Neural cell (in vitro differentiated cells): ENCODE results near the gene RYR2. TPM values are rescaled to one million over a fixed set of nuclear protein-coding genes. Genes with fewer than 3 reads are reported as not detected.

Experiments
- H2AFZ ChIP-seq: fragments of 200-600, 300-800 bp; sonication (generic), shearing (Covaris generic); 2 replicates; pipeline ENCODE4 v1.6.0; 2014; ENCODE audit warnings: low read depth, mild to moderate bottlenecking, antibody characterized with exemption, low read length, moderate library complexity
- H3F3A ChIP-seq: fragments of 200-600 bp; shearing (Covaris generic); 2 replicates; pipeline ENCODE4 v1.6.1; 2016; ENCODE audit warnings: mild to moderate bottlenecking, moderate library complexity, mixed read lengths, antibody characterized with exemption, low read length; ENCODE audit not compliant: insufficient read depth, poor library complexity, severe bottlenecking
- H3K27ac ChIP-seq: fragments of 200-600, 300-800 bp; sonication (generic), shearing (Covaris generic); 2 replicates; pipeline ENCODE4 v1.5.1; 2014; ENCODE audit warnings: mild to moderate bottlenecking, low read length, moderate library complexity
- H3K27me3 ChIP-seq: fragments of 300-800, 200-600 bp; sonication (generic), shearing (Covaris generic); 2 replicates; pipeline ENCODE4 v1.6.0; 2014; ENCODE audit warnings: mild to moderate bottlenecking, low read depth, low read length, moderate library complexity; ENCODE audit not compliant: insufficient read depth
- H3K36me3 ChIP-seq: fragments of 300-800, 200-600 bp; sonication (generic), shearing (Covaris generic); 2 replicates; pipeline ENCODE4 v1.5.1; 2014; ENCODE audit warnings: mild to moderate bottlenecking, antibody characterized with exemption, low read length, moderate library complexity; ENCODE audit not compliant: insufficient read depth
- H3K4me2 ChIP-seq: fragments of 300-800, 200-600 bp; sonication (generic), shearing (Covaris generic); 2 replicates; pipeline ENCODE4 v1.6.0; 2014; ENCODE audit warnings: mild to moderate bottlenecking, low read length
- H3K4me3 ChIP-seq: fragments of 300-800, 200-600 bp; sonication (generic), shearing (Covaris generic); 2 replicates; pipeline ENCODE4 v1.5.1; 2014; ENCODE audit warnings: mild to moderate bottlenecking, low read length, moderate library complexity
- H3K79me2 ChIP-seq: fragments of 200-600 bp; shearing (Covaris generic); replicated peaks from 2 replicates; pipeline ENCODE4 v1.6.0; 2014; ENCODE audit warnings: mild to moderate bottlenecking, low read length, moderate library complexity; ENCODE audit not compliant: insufficient read depth
- H3K9ac ChIP-seq: fragments of 300-800, 200-600 bp; sonication (generic), shearing (Covaris generic); 2 replicates; pipeline ENCODE4 v1.6.1; 2016; ENCODE audit warnings: mild to moderate bottlenecking, low read length, mixed read lengths
- H3K9me2 ChIP-seq: fragments of 200-600 bp; shearing (Covaris generic); 2 replicates; pipeline ENCODE4 v1.6.1; 2016; ENCODE audit warnings: mild to moderate bottlenecking, low read length, mixed read lengths; ENCODE audit not compliant: insufficient read depth
- H3K9me3 ChIP-seq: fragments of 200-600, 300-800 bp; sonication (generic), shearing (Covaris generic); 2 replicates; pipeline ENCODE4 v1.6.1; 2016; ENCODE audit warnings: mild to moderate bottlenecking, mixed run types, low read length, moderate library complexity, mixed read lengths
- H4K20me1 ChIP-seq: fragments of 200-600 bp; shearing (Covaris generic); 2 replicates; pipeline ENCODE4 v1.6.1; 2016; ENCODE audit warnings: mild to moderate bottlenecking, mixed run types; ENCODE audit not compliant: insufficient read depth
- EP300 ChIP-seq: fragments of 450-650 bp; conservative IDR thresholded peaks from 2 replicates; pipeline ENCODE4 v1.6.1; 2014; ENCODE audit warnings: antibody characterized with exemption, mild to moderate bottlenecking, moderate library complexity; ENCODE audit not compliant: poor library complexity, severe bottlenecking
- EZH2 ChIP-seq: fragments of 200-600, 300-800 bp; shearing (Covaris generic), sonication (generic); IDR thresholded peaks from 2 replicates; pipeline ENCODE4 v1.6.1; 2014; ENCODE audit warnings: antibody characterized with exemption, low read length, borderline replicate concordance, mild to moderate bottlenecking; ENCODE audit not compliant: insufficient read depth, poor library complexity, severe bottlenecking
- MXI1 ChIP-seq: fragments of 450-650 bp; conservative IDR thresholded peaks from 2 replicates; pipeline ENCODE4 v1.6.1; 2014; ENCODE audit warnings: antibody characterized with exemption, mild to moderate bottlenecking; ENCODE audit not compliant: poor library complexity, severe bottlenecking
- POLR2AphosphoS5 ChIP-seq: IDR thresholded peaks from 2 replicates; pipeline ENCODE4 v1.6.1; 2012
- RAD21 ChIP-seq: fragments of 450-650 bp; conservative IDR thresholded peaks from 2 replicates; pipeline ENCODE4 v1.6.1; 2014; ENCODE audit warnings: antibody characterized with exemption, mild to moderate bottlenecking, moderate library complexity
- SMC3 ChIP-seq: fragments of 450-650 bp; conservative IDR thresholded peaks from 2 replicates; pipeline ENCODE4 v1.6.1; 2014; ENCODE audit warnings: antibody characterized with exemption, mild to moderate bottlenecking, moderate library complexity; ENCODE audit not compliant: poor library complexity
- TAF1 ChIP-seq: IDR thresholded peaks from 2 replicates; pipeline ENCODE4 v1.6.1; 2012; ENCODE audit warnings: low read depth
- polyA plus RNA-seq: library from polyadenylated mRNA; depleted of rRNA; stranded (reverse); fragments of >200 nt; gene quantifications from 2 replicates; pipeline ENCODE4 v1.2.3, GENCODE V29; 2014
- TF ChIP-seq, protein P1 (sequence below): IDR thresholded peaks from 2 replicates; pipeline ENCODE4 v1.6.1; 2012; ENCODE audit warnings: borderline replicate concordance
- TF ChIP-seq, protein P2 (sequence below): fragments of 450-650 bp; IDR thresholded peaks from 2 replicates; pipeline ENCODE4 v1.5.1; 2014; ENCODE audit warnings: antibody characterized with exemption, mild to moderate bottlenecking, moderate library complexity; ENCODE audit not compliant: poor library complexity, severe bottlenecking

RYR2 gene
- polyA plus RNA-seq, 1 donor from 2014 or later: 3.8 TPM

DNA sequence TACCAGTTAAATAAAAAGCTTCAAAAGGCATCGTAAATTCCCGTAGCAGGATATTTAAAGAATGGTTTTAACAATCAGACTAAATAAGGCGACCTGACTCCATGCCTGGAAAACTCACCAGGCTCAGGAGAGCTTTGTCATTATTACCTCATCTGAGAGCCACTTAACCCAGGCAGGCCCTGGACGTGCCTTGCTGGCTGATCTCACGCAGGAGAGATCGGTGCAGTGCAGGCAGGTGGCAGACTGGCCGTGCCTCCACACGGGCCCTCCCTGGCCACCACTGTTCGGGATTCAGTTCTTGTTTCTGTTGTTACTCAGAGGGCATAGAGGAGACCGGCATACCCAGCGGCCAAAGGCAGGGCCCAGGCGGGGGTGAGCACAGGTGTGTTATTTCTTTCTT is 44.1 kb upstream of the RYR2 start:
- TF ChIP-seq EZH2: no peak
- Histone ChIP-seq H2AFZ (no peak overlapping the region), H3K79me2 (no peaks in the 10 kb centered on the region), H3K9ac (no peak overlapping the region), H3K36me3 (no peaks in the 10 kb centered on the region), H3K27me3 (no peaks in the 10 kb centered on the region), H3K27ac (no peak overlapping the region), H3K9me3 (no peaks in the 10 kb centered on the region), H3K4me2 (no peak overlapping the region), H3F3A (no peaks in the 10 kb centered on the region), H3K9me2 (no peaks in the 10 kb centered on the region), H3K4me3 (no peak overlapping the region), H4K20me1 (no peaks in the 10 kb centered on the region)

DNA sequence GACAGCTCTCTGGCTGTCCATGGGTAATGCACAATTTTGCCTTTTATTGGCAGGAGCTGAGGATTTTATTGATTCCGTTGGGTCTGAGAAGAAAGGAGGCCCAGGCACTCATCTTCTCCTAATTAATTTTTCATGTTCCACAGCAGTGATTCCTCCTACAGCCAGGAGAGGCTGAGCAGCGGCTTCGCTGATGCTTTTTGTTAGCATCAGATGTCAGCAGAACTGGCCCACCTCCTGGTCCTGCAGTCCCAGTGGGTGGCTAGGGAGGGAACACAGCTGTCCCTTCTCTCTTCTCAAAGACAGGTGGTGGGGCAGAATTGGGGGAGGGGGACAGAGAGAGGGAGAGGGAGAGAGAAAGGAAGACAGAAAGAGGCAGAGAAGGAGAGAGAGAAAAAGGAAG is 43.4 kb upstream of the RYR2 start:
- Histone ChIP-seq H3K27me3 (no peaks in the 10 kb centered on the region), H3K36me3 (no peaks in the 10 kb centered on the region), H3K9ac (no peak overlapping the region), H3K4me2 (no peak overlapping the region), H4K20me1 (no peaks in the 10 kb centered on the region), H3K4me3 (no peak overlapping the region), H3K9me2 (no peaks in the 10 kb centered on the region), H2AFZ (no peak overlapping the region), H3K79me2 (no peaks in the 10 kb centered on the region), H3F3A (no peaks in the 10 kb centered on the region), H3K9me3 (no peaks in the 10 kb centered on the region), H3K27ac (no peak overlapping the region)
- TF ChIP-seq MXI1 (no peak), EP300 (no peak), EZH2 (no peak), SMC3 (no peak), POLR2AphosphoS5 (no peak), TAF1 (no peak), RAD21 (no peak)
- TF ChIP-seq, protein P1, sequence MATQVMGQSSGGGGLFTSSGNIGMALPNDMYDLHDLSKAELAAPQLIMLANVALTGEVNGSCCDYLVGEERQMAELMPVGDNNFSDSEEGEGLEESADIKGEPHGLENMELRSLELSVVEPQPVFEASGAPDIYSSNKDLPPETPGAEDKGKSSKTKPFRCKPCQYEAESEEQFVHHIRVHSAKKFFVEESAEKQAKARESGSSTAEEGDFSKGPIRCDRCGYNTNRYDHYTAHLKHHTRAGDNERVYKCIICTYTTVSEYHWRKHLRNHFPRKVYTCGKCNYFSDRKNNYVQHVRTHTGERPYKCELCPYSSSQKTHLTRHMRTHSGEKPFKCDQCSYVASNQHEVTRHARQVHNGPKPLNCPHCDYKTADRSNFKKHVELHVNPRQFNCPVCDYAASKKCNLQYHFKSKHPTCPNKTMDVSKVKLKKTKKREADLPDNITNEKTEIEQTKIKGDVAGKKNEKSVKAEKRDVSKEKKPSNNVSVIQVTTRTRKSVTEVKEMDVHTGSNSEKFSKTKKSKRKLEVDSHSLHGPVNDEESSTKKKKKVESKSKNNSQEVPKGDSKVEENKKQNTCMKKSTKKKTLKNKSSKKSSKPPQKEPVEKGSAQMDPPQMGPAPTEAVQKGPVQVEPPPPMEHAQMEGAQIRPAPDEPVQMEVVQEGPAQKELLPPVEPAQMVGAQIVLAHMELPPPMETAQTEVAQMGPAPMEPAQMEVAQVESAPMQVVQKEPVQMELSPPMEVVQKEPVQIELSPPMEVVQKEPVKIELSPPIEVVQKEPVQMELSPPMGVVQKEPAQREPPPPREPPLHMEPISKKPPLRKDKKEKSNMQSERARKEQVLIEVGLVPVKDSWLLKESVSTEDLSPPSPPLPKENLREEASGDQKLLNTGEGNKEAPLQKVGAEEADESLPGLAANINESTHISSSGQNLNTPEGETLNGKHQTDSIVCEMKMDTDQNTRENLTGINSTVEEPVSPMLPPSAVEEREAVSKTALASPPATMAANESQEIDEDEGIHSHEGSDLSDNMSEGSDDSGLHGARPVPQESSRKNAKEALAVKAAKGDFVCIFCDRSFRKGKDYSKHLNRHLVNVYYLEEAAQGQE: no peak
- TF ChIP-seq, protein P2, sequence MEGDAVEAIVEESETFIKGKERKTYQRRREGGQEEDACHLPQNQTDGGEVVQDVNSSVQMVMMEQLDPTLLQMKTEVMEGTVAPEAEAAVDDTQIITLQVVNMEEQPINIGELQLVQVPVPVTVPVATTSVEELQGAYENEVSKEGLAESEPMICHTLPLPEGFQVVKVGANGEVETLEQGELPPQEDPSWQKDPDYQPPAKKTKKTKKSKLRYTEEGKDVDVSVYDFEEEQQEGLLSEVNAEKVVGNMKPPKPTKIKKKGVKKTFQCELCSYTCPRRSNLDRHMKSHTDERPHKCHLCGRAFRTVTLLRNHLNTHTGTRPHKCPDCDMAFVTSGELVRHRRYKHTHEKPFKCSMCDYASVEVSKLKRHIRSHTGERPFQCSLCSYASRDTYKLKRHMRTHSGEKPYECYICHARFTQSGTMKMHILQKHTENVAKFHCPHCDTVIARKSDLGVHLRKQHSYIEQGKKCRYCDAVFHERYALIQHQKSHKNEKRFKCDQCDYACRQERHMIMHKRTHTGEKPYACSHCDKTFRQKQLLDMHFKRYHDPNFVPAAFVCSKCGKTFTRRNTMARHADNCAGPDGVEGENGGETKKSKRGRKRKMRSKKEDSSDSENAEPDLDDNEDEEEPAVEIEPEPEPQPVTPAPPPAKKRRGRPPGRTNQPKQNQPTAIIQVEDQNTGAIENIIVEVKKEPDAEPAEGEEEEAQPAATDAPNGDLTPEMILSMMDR: no peak

DNA sequence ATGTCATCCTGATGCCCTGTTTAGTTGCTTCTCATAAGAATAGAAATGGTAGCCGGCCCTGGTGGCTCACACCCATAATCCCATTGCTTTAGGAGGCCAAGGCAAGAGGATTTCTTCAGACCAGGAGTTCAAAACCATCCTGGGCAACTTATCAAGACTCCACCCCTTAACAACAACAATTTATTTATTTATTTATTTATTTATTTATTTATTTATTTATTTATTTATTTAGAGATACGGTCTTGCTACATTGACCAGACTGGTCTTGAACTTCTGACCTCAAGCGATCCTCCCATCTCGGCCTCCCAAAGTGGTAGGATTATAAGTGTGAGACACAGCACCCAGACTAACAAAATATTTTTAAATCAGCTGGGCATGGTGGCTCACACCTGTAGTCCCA is 41.8 kb upstream of the RYR2 start:
- no peaks in the 10 kb centered on the region for H3F3A ChIP-seq
- no peak overlapping the region for H2AFZ ChIP-seq
- H3K4me2 ChIP-seq: no peak overlapping the region
- H3K79me2 ChIP-seq: no peaks in the 10 kb centered on the region
- no peaks in the 10 kb centered on the region for H4K20me1 ChIP-seq
- no peak overlapping the region for H3K9ac ChIP-seq
- no peaks in the 10 kb centered on the region for H3K9me3 ChIP-seq
- H3K27me3 ChIP-seq: no peaks in the 10 kb centered on the region
- no peak for TF ChIP-seq RAD21
- no peak overlapping the region for H3K27ac ChIP-seq
- no peaks in the 10 kb centered on the region for H3K36me3 ChIP-seq
- no peaks in the 10 kb centered on the region for H3K9me2 ChIP-seq
- no peak overlapping the region for H3K4me3 ChIP-seq
